ENCODE measurements around the gene SCARB1. TPM values are rescaled to one million over a fixed set of nuclear protein-coding genes. Genes with fewer than 3 reads are reported as not detected.

The SCARB1 gene
- total RNA-seq, 1 experiment from 2014 or later = 68.3 TPM

DNA sequence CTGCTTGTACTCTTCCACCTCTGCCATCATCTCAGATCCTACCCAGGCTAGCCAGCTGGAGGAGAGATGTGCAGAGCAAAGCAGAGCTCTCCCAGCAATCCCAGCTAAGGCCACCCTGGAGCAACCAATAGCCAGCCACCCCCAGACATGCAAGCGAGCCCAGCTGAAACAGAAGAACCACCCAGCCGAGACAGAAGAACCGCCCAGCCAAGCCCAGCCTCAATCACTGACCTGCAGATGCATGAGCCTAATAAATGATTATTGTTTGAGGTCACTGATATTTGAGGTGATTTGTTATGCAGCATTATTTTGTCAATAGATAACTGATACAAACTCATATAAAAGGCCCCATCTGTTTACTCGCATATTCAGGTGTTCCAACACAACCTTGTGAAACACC lies 106.3 kb downstream of the SCARB1 start:
- Mint-ChIP-seq H3K27ac (no peak overlapping the region), H3K4me3 (no peak overlapping the region), H3K27me3 (ENCODE audit: low read depth) (no peaks in the 10 kb centered on the region; the same call in none of the 2 replicates), H3K4me1 (peaks cover 23% of the 10 kb centered on the region), H3K36me3 (peaks cover 28% of the 10 kb centered on the region), H3K9me3 (peaks cover 31% of the 10 kb centered on the region)
- TF ChIP-seq, protein P1, sequence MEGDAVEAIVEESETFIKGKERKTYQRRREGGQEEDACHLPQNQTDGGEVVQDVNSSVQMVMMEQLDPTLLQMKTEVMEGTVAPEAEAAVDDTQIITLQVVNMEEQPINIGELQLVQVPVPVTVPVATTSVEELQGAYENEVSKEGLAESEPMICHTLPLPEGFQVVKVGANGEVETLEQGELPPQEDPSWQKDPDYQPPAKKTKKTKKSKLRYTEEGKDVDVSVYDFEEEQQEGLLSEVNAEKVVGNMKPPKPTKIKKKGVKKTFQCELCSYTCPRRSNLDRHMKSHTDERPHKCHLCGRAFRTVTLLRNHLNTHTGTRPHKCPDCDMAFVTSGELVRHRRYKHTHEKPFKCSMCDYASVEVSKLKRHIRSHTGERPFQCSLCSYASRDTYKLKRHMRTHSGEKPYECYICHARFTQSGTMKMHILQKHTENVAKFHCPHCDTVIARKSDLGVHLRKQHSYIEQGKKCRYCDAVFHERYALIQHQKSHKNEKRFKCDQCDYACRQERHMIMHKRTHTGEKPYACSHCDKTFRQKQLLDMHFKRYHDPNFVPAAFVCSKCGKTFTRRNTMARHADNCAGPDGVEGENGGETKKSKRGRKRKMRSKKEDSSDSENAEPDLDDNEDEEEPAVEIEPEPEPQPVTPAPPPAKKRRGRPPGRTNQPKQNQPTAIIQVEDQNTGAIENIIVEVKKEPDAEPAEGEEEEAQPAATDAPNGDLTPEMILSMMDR (IDR thresholded peaks at IDR 0.05) = no peak
- TF ChIP-seq TEAD4 (CRISPR knock-in tag; IDR thresholded peaks at IDR 0.05) = no peak
- DNase-seq (ENCODE audit: low spot score) (no peak), ATAC-seq (no peak)
- POLR2A ChIA-PET = no interaction called here
- CTCF ChIA-PET = no interaction called here

DNA sequence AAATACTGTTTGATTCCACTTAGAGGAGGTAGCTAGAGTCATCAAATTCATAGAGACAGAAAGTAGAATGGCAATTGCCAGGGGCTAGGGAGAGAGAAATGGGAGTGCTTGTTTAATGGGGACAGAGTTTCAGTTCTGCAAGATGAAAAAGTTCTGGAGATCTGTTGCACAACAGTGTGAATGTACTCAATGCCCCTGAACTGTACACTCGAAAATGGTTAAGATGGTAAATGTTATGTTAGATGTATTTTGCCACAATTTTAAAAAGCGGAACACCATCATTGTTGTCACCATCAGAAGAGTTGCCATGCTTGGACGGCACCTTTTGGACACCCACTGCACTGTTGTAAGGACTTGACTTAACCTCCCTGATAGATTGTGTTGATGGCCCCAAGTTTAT lies 106.9 kb downstream of the SCARB1 start:
- H3K27me3 Mint-ChIP-seq (ENCODE audit: low read depth) = no peaks in the 10 kb centered on the region; the same call in none of the 2 replicates
- H3K4me1 Mint-ChIP-seq = peaks cover 23% of the 10 kb centered on the region
- H3K36me3 Mint-ChIP-seq = peaks cover 28% of the 10 kb centered on the region
- peaks cover 29% of the 10 kb centered on the region for H3K9me3 Mint-ChIP-seq
- H3K27ac Mint-ChIP-seq = no peak overlapping the region
- TF ChIP-seq, protein P2, sequence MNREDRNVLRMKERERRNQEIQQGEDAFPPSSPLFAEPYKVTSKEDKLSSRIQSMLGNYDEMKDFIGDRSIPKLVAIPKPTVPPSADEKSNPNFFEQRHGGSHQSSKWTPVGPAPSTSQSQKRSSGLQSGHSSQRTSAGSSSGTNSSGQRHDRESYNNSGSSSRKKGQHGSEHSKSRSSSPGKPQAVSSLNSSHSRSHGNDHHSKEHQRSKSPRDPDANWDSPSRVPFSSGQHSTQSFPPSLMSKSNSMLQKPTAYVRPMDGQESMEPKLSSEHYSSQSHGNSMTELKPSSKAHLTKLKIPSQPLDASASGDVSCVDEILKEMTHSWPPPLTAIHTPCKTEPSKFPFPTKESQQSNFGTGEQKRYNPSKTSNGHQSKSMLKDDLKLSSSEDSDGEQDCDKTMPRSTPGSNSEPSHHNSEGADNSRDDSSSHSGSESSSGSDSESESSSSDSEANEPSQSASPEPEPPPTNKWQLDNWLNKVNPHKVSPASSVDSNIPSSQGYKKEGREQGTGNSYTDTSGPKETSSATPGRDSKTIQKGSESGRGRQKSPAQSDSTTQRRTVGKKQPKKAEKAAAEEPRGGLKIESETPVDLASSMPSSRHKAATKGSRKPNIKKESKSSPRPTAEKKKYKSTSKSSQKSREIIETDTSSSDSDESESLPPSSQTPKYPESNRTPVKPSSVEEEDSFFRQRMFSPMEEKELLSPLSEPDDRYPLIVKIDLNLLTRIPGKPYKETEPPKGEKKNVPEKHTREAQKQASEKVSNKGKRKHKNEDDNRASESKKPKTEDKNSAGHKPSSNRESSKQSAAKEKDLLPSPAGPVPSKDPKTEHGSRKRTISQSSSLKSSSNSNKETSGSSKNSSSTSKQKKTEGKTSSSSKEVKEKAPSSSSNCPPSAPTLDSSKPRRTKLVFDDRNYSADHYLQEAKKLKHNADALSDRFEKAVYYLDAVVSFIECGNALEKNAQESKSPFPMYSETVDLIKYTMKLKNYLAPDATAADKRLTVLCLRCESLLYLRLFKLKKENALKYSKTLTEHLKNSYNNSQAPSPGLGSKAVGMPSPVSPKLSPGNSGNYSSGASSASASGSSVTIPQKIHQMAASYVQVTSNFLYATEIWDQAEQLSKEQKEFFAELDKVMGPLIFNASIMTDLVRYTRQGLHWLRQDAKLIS (CRISPR knock-in tag; IDR thresholded peaks at IDR 0.05; ENCODE audit: borderline replicate concordance) = no peak
- TF ChIP-seq ZNF317 (CRISPR knock-in tag; IDR thresholded peaks at IDR 0.05; ENCODE audit: borderline replicate concordance, low read depth) = no peak
- TF ChIP-seq, protein P3, sequence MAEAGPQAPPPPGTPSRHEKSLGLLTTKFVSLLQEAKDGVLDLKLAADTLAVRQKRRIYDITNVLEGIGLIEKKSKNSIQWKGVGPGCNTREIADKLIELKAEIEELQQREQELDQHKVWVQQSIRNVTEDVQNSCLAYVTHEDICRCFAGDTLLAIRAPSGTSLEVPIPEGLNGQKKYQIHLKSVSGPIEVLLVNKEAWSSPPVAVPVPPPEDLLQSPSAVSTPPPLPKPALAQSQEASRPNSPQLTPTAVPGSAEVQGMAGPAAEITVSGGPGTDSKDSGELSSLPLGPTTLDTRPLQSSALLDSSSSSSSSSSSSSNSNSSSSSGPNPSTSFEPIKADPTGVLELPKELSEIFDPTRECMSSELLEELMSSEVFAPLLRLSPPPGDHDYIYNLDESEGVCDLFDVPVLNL (CRISPR knock-in tag; IDR thresholded peaks at IDR 0.05; ENCODE audit: borderline replicate concordance, low read depth) = no peak
- TF ChIP-seq ZBTB21 (CRISPR knock-in tag; IDR thresholded peaks at IDR 0.05; ENCODE audit: borderline replicate concordance) = no peak
- TF ChIP-seq, protein P4, sequence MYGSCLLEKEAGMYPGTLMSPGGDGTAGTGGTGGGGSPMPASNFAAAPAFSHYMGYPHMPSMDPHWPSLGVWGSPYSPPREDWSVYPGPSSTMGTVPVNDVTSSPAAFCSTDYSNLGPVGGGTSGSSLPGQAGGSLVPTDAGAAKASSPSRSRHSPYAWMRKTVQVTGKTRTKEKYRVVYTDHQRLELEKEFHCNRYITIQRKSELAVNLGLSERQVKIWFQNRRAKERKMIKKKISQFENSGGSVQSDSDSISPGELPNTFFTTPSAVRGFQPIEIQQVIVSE (CRISPR knock-in tag; IDR thresholded peaks at IDR 0.05; ENCODE audit: borderline replicate concordance) = no peak
- TF ChIP-seq ZNF423 (CRISPR knock-in tag; IDR thresholded peaks at IDR 0.05) = no peak
- no peak for TF ChIP-seq SMAD4 (CRISPR knock-in tag; IDR thresholded peaks at IDR 0.05)
- no peak for TF ChIP-seq MXD4 (CRISPR knock-in tag; IDR thresholded peaks at IDR 0.05; ENCODE audit: borderline replicate concordance)
- TF ChIP-seq, protein P5, sequence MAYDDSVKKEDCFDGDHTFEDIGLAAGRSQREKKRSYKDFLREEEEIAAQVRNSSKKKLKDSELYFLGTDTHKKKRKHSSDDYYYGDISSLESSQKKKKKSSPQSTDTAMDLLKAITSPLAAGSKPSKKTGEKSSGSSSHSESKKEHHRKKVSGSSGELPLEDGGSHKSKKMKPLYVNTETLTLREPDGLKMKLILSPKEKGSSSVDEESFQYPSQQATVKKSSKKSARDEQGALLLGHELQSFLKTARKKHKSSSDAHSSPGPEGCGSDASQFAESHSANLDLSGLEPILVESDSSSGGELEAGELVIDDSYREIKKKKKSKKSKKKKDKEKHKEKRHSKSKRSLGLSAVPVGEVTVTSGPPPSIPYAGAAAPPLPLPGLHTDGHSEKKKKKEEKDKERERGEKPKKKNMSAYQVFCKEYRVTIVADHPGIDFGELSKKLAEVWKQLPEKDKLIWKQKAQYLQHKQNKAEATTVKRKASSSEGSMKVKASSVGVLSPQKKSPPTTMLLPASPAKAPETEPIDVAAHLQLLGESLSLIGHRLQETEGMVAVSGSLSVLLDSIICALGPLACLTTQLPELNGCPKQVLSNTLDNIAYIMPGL (CRISPR knock-in tag; IDR thresholded peaks at IDR 0.05) = no peak
- no peak for TF ChIP-seq CBFB (CRISPR knock-in tag; IDR thresholded peaks at IDR 0.05; ENCODE audit: low read depth)
- TF ChIP-seq IRF2 (CRISPR knock-in tag; IDR thresholded peaks at IDR 0.05; ENCODE audit: borderline replicate concordance, low read depth) = no peak
- TF ChIP-seq, protein P6, sequence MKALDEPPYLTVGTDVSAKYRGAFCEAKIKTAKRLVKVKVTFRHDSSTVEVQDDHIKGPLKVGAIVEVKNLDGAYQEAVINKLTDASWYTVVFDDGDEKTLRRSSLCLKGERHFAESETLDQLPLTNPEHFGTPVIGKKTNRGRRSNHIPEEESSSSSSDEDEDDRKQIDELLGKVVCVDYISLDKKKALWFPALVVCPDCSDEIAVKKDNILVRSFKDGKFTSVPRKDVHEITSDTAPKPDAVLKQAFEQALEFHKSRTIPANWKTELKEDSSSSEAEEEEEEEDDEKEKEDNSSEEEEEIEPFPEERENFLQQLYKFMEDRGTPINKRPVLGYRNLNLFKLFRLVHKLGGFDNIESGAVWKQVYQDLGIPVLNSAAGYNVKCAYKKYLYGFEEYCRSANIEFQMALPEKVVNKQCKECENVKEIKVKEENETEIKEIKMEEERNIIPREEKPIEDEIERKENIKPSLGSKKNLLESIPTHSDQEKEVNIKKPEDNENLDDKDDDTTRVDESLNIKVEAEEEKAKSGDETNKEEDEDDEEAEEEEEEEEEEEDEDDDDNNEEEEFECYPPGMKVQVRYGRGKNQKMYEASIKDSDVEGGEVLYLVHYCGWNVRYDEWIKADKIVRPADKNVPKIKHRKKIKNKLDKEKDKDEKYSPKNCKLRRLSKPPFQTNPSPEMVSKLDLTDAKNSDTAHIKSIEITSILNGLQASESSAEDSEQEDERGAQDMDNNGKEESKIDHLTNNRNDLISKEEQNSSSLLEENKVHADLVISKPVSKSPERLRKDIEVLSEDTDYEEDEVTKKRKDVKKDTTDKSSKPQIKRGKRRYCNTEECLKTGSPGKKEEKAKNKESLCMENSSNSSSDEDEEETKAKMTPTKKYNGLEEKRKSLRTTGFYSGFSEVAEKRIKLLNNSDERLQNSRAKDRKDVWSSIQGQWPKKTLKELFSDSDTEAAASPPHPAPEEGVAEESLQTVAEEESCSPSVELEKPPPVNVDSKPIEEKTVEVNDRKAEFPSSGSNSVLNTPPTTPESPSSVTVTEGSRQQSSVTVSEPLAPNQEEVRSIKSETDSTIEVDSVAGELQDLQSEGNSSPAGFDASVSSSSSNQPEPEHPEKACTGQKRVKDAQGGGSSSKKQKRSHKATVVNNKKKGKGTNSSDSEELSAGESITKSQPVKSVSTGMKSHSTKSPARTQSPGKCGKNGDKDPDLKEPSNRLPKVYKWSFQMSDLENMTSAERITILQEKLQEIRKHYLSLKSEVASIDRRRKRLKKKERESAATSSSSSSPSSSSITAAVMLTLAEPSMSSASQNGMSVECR (CRISPR knock-in tag; IDR thresholded peaks at IDR 0.05; ENCODE audit: borderline replicate concordance) = no peak
- TF ChIP-seq HMGA2 (CRISPR knock-in tag; IDR thresholded peaks at IDR 0.05) = no peak
- no peak for TF ChIP-seq TEAD4 (CRISPR knock-in tag; IDR thresholded peaks at IDR 0.05)
- CTCF ChIA-PET = interaction anchor here (1.2 to 1.3 kb wide), 2 partner anchors 36 to 200 kb away, joined by 4 read pairs; no protein-coding TSS in a partner anchor
- no peak for ATAC-seq
- no peak for DNase-seq (ENCODE audit: low spot score)
- no peak overlapping the region for H3K4me3 Mint-ChIP-seq
- POLR2A ChIA-PET = no interaction called here

Measured in WTC11 (cell line).